Stimulated activated CD8-positive, alpha-beta memory T cell treated with anti-CD3 and anti-CD28 coated beads, Interleukin-15, amount 100 ng/mL, for 1 hour (primary cell): ENCODE data around the gene CBR3.

Experiments
- DNase-seq: peaks from one replicate; pipeline ENCODE4 v3.0.0-alpha.2; 2020; ENCODE audit warnings: low read depth

The CBR3 gene

GRCh38 chr21:36185523-36185922 is 50.6 kb downstream of the CBR3 start:
- DNase-seq, result no peak

- no peak for DNase-seq
These were observed 51.2 kb downstream of the CBR3 start for GRCh38 chr21:36186081-36186480.

DNA sequence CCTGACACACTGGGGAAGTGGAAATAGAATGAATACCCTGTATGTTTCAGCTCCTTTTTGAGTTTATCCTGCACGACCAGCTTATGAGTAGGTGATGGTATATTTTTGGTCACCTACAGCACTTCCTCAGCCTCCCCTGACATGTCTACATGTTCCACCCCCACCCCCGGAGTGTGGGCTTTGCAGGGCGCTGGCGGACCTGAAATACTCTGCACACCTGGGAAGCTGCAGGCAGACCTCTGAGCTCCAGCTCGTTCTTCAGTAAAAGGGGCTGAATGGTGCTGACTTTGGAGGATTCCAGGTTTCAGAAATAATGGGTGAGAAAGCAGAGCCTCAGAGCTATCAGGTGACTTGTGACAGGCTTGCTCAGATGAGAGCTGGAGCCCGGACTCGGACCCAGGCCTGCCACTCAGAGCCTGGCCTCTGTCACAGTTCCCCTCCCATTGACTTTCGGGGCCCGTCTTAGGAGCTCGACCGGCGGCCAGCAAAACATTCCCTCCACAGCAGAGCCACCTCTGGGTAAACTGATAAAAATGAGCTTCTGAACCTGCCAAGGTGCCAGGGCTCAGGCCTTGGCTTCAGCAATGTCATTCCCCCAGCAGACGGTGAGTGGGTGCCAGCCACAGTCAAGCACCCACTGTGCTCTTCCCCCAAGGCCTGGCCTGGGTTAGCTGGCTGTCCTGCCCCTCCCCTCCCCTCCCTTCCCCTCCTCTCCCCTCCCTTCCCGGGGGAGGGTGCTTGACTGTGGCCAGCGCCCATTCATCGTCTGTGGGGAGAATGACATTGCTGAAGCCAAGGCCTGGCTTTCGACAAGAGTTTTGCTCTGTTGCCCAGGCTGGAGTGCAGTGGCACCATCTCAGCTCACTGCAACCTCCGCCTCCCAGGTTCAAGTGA is 51.9 kb downstream of the CBR3 start:
- DNase-seq, result no peak

DNA sequence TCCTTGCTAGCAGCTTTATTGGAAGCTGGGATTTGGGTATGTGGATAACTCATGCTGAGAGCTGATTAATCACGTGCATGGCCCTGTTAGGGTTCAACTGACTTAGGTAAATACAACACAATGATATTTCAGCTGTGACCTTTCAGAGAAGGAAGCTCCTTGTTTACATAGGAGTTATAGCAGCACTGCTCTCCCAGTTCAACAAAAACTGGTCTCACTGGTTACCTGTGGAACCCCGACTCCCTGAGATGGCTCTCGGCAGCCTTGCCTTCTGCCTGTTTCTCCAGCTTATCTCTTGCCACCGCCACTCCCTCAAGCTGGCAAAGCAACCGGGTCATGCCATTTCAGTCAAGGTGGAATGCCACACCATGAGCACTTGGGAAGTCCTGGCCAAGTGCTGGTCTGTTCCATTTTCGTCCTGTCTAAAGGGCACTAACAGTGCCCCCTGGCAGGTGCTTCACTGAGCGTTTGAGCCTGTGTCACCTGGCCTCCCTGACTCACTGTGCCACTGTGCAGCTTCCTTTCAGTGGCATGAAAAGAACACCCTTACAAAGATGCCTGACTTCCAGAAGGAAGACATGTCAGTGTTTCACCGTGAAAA is 53.3 kb downstream of the CBR3 start:
- DNase-seq, result no peak

DNA sequence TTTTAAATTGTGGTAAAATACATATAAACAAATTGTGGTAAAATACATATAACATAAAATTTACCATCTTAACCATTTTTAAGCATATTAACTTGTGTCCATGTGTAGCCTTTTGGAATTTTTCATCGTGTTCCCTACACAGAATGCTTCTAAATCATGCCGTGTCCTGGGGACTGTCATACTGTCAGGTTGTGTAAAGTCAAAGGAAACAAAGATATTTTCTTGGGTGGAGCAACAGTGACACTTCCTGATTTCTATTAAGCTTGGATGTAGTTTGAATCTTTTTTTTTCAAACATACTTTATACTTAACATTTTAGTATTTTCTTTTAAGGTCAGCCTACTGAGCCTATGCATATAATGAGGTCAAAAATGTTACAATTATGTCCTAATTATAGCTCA is 54.1 kb downstream of the CBR3 start:
- no peak for DNase-seq

- no peak for DNase-seq
These were observed 55.9 kb downstream of the CBR3 start for GRCh38 chr21:36190736-36191135.

GRCh38 chr21:36193200-36193599 is 58.3 kb downstream of the CBR3 start:
- no peak for DNase-seq

DNA sequence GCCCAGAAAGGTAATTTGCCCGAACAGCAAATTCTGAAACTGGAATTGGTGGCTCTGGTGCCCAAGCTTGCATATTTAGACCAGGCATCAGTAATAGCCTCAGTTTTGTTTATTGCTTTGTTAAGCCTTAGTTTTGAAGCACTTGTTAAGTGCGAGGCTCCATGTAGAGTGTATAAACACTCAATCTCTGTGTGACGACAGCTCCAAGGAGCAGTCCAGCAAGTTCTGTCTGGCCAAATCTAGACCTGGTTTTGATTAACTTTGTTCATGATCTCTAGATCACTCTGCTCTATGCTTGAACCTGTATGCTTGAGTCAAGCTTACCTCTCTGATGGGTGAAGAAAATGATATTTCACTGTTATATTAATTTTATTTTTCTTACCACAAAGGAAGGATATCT is 59.1 kb downstream of the CBR3 start:
- no peak for DNase-seq

DNA sequence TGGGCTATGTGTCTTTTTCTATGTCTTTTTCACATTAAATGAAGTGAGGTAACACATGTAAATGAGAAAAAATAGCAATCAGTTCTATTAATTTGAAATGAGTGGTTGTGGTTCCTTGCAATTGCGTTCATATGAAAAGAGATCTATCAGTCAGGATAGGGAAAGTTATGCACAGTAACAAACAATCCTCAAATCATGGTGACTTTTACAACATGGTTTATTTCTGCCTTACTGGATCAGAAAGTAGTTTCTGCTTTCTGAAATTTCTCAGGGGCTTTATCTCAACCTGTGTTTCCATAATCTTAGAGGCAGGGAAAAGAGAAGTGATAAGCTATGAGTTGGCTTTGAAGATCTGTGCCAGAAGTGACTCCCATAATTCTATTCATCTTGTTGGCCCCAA is 60.7 kb downstream of the CBR3 start:
- DNase-seq, result no peak
